ENCODE data around the gene GRIK1.

GRIK1 gene

GRCh38 chr21:29680273-29680672, 259.5 kb downstream of the GRIK1 start:
- TF ChIP-seq CTCF (IDR thresholded peaks at IDR 0.05; ENCODE audit: low read depth, low read length): no peak
- no peak overlapping the region for H3K4me3 ChIP-seq (ENCODE audit: low read depth, low read length)

- no peak overlapping the region for H3K4me3 ChIP-seq (ENCODE audit: low read depth, low read length)
- no peak for TF ChIP-seq CTCF (IDR thresholded peaks at IDR 0.05; ENCODE audit: low read depth, low read length)
Measured at GRCh38 chr21:29678626-29679025, 261.2 kb downstream of the GRIK1 start.

GRCh38 chr21:29677326-29677725, 262.5 kb downstream of the GRIK1 start:
- H3K4me3 ChIP-seq (ENCODE audit: low read depth, low read length): no peak overlapping the region
- TF ChIP-seq CTCF (IDR thresholded peaks at IDR 0.05; ENCODE audit: low read depth, low read length): no peak

GRCh38 chr21:29676395-29676794, 263.4 kb downstream of the GRIK1 start:
- no peak for TF ChIP-seq CTCF (IDR thresholded peaks at IDR 0.05; ENCODE audit: low read depth, low read length)
- no peak overlapping the region for H3K4me3 ChIP-seq (ENCODE audit: low read depth, low read length)

GRCh38 chr21:29675451-29675850, 264.3 kb downstream of the GRIK1 start:
- no peak for TF ChIP-seq CTCF (IDR thresholded peaks at IDR 0.05; ENCODE audit: low read depth, low read length)
- no peak overlapping the region for H3K4me3 ChIP-seq (ENCODE audit: low read depth, low read length)

- no peak for TF ChIP-seq CTCF (IDR thresholded peaks at IDR 0.05; ENCODE audit: low read depth, low read length)
Measured at GRCh38 chr21:29674343-29674742, 265.5 kb downstream of the GRIK1 start.

GRCh38 chr21:29673096-29673610, 266.6 kb downstream of the GRIK1 start:
- no peak for TF ChIP-seq CTCF (IDR thresholded peaks at IDR 0.05; ENCODE audit: low read depth, low read length)
- no peak overlapping the region for H3K4me3 ChIP-seq (ENCODE audit: low read depth, low read length)

More at GRCh38 chr21:29674343-29674742, 265.5 kb downstream of the GRIK1 start:
- no peak overlapping the region for H3K4me3 ChIP-seq (ENCODE audit: low read depth, low read length)

Measured in WI38 (cell line).